ENCODE measurements around the gene NUDT2. TPM values are rescaled to one million over a fixed set of nuclear protein-coding genes. Genes with fewer than 3 reads are reported as not detected.

NUDT2 gene
- total and polyA plus RNA-seq, 2 donors (not counting 1 experiment from before 2014, with no cell fraction given): 12.2 to 20.4 TPM

DNA sequence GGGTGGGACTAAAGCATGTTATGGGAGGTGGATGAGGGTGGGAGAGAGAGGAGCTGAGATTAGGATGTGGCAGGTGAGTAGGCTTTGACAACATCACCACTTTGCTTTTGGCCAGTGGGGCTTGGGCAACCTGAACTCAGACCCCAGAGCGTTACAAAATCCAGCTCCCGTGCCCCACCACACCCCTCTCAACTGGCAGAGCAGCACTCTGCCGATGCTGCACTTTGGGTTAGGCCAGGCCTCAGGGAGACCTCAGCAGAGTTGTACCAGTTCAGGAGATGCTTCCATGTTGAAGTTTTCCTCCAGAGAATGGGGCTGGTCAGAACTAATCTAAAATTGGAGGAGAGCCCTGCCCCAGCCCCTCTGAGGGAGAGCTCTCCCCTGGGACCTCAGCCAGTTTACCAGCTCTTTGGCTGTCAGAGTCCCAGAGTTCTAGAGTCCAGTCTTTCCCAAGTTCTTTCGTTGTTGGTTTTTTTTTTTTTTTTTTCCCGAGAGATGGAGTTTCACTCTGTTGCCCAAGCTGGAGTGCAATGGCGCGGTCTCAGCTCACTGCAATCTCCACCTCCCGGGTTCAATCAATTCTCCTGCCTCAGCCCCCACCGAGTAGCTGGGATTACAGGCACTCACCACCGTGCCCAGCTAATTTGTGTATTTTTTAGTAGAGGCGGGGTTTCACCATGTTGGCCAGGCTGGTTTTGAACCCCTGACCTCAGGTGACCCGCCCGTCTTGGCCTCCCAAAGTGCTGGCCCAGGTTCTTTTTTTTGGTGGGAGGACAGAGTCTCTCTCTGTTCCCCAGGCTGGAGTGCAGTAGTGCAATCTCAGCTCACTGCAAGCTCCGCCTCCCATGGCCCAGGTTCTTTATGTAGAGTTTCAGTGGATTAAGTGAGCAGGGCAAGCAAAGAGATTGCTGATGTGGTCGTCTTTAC, 17.8 kb downstream of the NUDT2 start:
- Mint-ChIP-seq H3K27ac (no peak overlapping the region), H3K4me1 (no peaks in the 10 kb centered on the region), H3K9me3 (ENCODE audit: insufficient read depth) (no peaks in the 10 kb centered on the region), H3K27me3 (no peaks in the 10 kb centered on the region), H3K4me3 (no peak overlapping the region)
- Histone ChIP-seq H4K20me1 (ENCODE audit: control insufficient read depth, insufficient read depth, low read length, poor library complexity, severe bottlenecking) (no peaks in the 10 kb centered on the region), H3K9me3 (ENCODE audit: control extremely low read depth in 1 of 3, control insufficient read depth in 2 of 3, insufficient read depth in 1 of 3, low read length in 2 of 3) (no peaks in the 10 kb centered on the region), H3K9ac (ENCODE audit: low read length) (no peak overlapping the region), H3K27me3 (replicated peaks in 1 of 4; ENCODE audit: control extremely low read depth in 1 of 4, control insufficient read depth in 3 of 4, insufficient read depth in 4 of 4, low read length in 3 of 4) (no peaks in the 10 kb centered on the region), H3K27ac (ENCODE audit: low read length in 2 of 2) (no peak overlapping the region), H3K4me2 (replicated peaks; ENCODE audit: low read depth, low read length, poor library complexity, severe bottlenecking) (no peak overlapping the region), H3K79me2 (ENCODE audit: control insufficient read depth, insufficient read depth, low read length) (no peaks in the 10 kb centered on the region), H3K4me3 (ENCODE audit: control extremely low read depth in 1 of 5, extremely low read depth in 1 of 5, insufficient read depth in 1 of 5, low read depth in 2 of 5, low read length in 4 of 5) (no peak overlapping the region), H3K36me3 (replicated peaks in 1 of 2; ENCODE audit: control extremely low read depth in 1 of 2, control insufficient read depth in 1 of 2, extremely low read depth in 1 of 2, insufficient read depth in 2 of 2, low read length in 1 of 2) (peaks cover 0 to 20% of the 10 kb centered on the region in 2 experiments), H3K4me1 (ENCODE audit: control insufficient read depth in 2 of 2, insufficient read depth in 2 of 2, low read length in 2 of 2) (no peaks in the 10 kb centered on the region), H2AFZ (ENCODE audit: insufficient read depth, low read depth, low read length, poor library complexity, severe bottlenecking) (no peak overlapping the region)
- CTCF ChIA-PET: interaction anchor here (1.0 kb wide), 1 partner anchor 396 kb away, joined by 4 read pairs; no protein-coding TSS in a partner anchor
- WGBS (ENCODE audit: insufficient coverage): 94% methylated on average over 7 of the region's 15 CpGs
- DNase-seq: no peak
- POLR2A ChIA-PET: no interaction called here
- no peak for ATAC-seq (ENCODE audit: low read depth)
- no peak for TF ChIP-seq EZH2 (IDR thresholded peaks at IDR 0.05; ENCODE audit: borderline replicate concordance, insufficient read depth, low read depth, low read length, poor library complexity, severe bottlenecking)
- TF ChIP-seq, protein P1, sequence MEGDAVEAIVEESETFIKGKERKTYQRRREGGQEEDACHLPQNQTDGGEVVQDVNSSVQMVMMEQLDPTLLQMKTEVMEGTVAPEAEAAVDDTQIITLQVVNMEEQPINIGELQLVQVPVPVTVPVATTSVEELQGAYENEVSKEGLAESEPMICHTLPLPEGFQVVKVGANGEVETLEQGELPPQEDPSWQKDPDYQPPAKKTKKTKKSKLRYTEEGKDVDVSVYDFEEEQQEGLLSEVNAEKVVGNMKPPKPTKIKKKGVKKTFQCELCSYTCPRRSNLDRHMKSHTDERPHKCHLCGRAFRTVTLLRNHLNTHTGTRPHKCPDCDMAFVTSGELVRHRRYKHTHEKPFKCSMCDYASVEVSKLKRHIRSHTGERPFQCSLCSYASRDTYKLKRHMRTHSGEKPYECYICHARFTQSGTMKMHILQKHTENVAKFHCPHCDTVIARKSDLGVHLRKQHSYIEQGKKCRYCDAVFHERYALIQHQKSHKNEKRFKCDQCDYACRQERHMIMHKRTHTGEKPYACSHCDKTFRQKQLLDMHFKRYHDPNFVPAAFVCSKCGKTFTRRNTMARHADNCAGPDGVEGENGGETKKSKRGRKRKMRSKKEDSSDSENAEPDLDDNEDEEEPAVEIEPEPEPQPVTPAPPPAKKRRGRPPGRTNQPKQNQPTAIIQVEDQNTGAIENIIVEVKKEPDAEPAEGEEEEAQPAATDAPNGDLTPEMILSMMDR (IDR thresholded peaks at IDR 0.05): no peak
- intact Hi-C loops (cut with micrococcal nuclease): no loop called here

GRCh38 chr9:34347800-34348158, 18.4 kb downstream of the NUDT2 start:
- peaks cover 0 to 14% of the 10 kb centered on the region in 2 experiments for H3K36me3 ChIP-seq (replicated peaks in 1 of 2; ENCODE audit: control extremely low read depth in 1 of 2, control insufficient read depth in 1 of 2, extremely low read depth in 1 of 2, insufficient read depth in 2 of 2, low read length in 1 of 2)
- Mint-ChIP-seq H3K27me3 (no peaks in the 10 kb centered on the region), H3K27ac (no peak overlapping the region), H3K4me1 (no peaks in the 10 kb centered on the region), H3K4me3 (no peak overlapping the region), H3K9me3 (ENCODE audit: insufficient read depth) (no peaks in the 10 kb centered on the region)
- no peak overlapping the region for H3K9ac ChIP-seq (ENCODE audit: low read length)
- no peaks in the 10 kb centered on the region for H3K27me3 ChIP-seq (replicated peaks in 1 of 4; ENCODE audit: control extremely low read depth in 1 of 4, control insufficient read depth in 3 of 4, insufficient read depth in 4 of 4, low read length in 3 of 4)
- no peak overlapping the region for H3K27ac ChIP-seq (ENCODE audit: low read length in 2 of 2)
- no peak overlapping the region for H3K4me2 ChIP-seq (replicated peaks; ENCODE audit: low read depth, low read length, poor library complexity, severe bottlenecking)
- H3K9me3 ChIP-seq (ENCODE audit: control extremely low read depth in 1 of 3, control insufficient read depth in 2 of 3, insufficient read depth in 1 of 3, low read length in 2 of 3): no peaks in the 10 kb centered on the region
- intact Hi-C loops (cut with micrococcal nuclease): no loop called here
- ChIA-PET POLR2A (no interaction called here), CTCF (no interaction called here)
- H3K4me1 ChIP-seq (ENCODE audit: control insufficient read depth in 2 of 2, insufficient read depth in 2 of 2, low read length in 2 of 2): no peaks in the 10 kb centered on the region
- TF ChIP-seq EZH2 (IDR thresholded peaks at IDR 0.05; ENCODE audit: borderline replicate concordance, insufficient read depth, low read depth, low read length, poor library complexity, severe bottlenecking): no peak
- TF ChIP-seq, protein P1 (IDR thresholded peaks at IDR 0.05): no peak
- no peak overlapping the region for H2AFZ ChIP-seq (ENCODE audit: insufficient read depth, low read depth, low read length, poor library complexity, severe bottlenecking)
- DNase-seq (no peak), ATAC-seq (ENCODE audit: low read depth) (no peak)
- H3K79me2 ChIP-seq (ENCODE audit: control insufficient read depth, insufficient read depth, low read length): no peaks in the 10 kb centered on the region
- no peaks in the 10 kb centered on the region for H4K20me1 ChIP-seq (ENCODE audit: control insufficient read depth, insufficient read depth, low read length, poor library complexity, severe bottlenecking)
- no peak overlapping the region for H3K4me3 ChIP-seq (ENCODE audit: control extremely low read depth in 1 of 5, extremely low read depth in 1 of 5, insufficient read depth in 1 of 5, low read depth in 2 of 5, low read length in 4 of 5)

Data from B cell (primary cell).